HL-60/S4 (cell line): Measurements from ENCODE around the gene ALDH9A1.
"Not testable (repeated sequence)": the region's sequence is repeated elsewhere in the genome, so short reads cannot be mapped to it uniquely, and the experiment has no call there.

Experiments
- in situ Hi-C: fragments of 300-500 bp; cut with MboI; formaldehyde crosslinking; loops from 2 replicates; pipeline ENCODE4 v1.14.3; 2022; ENCODE audit warnings: low sequenced_read_pairs

Gene ALDH9A1

GRCh38 chr1:165697881-165698760, at the start of gene ALDH9A1:
Gene ALDH9A1 (minus strand): TSS chr1:165698562. CDS start chr1:165698558, 4 bp downstream.
- in situ Hi-C loops = no loop called here

GRCh38 chr1:165747632-165748447, 49.5 kb upstream of the ALDH9A1 start:
- in situ Hi-C loops = no loop called here

DNA sequence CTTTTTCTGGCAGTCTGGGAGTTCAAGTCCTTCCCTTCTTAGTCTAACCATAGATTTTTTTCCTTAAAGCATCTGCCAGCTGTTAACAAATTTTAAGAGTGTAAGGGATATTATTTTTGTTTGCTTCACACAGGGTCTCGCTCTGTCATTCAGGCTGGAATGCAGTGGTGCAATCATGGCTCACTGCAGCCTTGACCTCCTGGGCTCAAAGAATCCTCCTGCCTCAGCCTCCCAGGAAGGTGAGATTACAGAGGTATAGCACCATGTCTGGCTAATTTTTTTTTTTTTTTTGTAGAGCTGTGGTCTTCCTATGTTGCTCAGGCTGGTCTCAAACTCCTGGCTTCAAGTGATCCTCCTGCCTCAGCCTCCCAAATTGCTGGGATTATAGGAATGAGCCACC, 46.6 kb upstream of the ALDH9A1 start:
- in situ Hi-C loops = not testable (repeated sequence)

GRCh38 chr1:165742194-165742593, 43.8 kb upstream of the ALDH9A1 start:
- in situ Hi-C loops = no loop called here

- in situ Hi-C loops = no loop called here
Measured at GRCh38 chr1:165738794-165739193, 40.4 kb upstream of the ALDH9A1 start.

- in situ Hi-C loops = no loop called here
Measured at GRCh38 chr1:165737196-165737595, 38.8 kb upstream of the ALDH9A1 start.

GRCh38 chr1:165734906-165735305, 36.5 kb upstream of the ALDH9A1 start:
- in situ Hi-C loops = no loop called here

- in situ Hi-C loops = no loop called here
Measured at GRCh38 chr1:165726841-165727240, 28.5 kb upstream of the ALDH9A1 start.

- in situ Hi-C loops = no loop called here
Measured at GRCh38 chr1:165726169-165726568, 27.8 kb upstream of the ALDH9A1 start.

DNA sequence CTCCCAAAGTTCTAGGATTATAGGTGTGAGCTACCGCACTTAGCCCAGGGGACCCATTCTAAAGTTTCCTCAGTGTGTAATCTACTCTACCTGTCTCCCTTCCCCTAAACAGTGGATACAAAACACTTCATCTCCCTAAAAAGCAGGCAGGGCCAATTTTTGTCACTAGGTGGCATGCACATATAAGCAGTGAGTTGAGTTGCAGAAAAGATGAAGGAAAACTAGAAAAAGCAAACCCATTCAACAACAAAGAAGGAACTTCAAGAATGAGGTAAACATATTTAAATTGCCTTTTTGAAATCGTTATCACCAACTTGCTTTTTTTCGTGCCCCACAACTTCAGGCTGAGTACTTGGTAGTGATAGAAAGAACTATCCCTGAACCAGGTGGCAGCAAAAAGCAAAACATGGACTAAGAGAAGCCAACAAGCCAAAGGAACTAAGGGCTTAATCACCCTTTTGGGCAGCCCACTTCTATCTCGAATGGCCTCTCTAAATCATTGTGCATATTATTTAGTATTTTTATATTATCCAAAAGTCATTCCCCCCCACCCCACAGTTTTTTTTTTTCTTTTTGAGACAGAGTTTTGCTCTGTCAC, 19.7 kb upstream of the ALDH9A1 start:
- in situ Hi-C loops = loop anchor here (10.0 kb wide), 1 partner anchor 187 kb away; no protein-coding TSS in a partner anchor

GRCh38 chr1:165716265-165717051, 18.1 kb upstream of the ALDH9A1 start:
- in situ Hi-C loops = loop anchor here (10.0 kb wide), 1 partner anchor 188 kb away; no protein-coding TSS in a partner anchor

- in situ Hi-C loops = loop anchor here (10.0 kb wide), 1 partner anchor 192 kb away; no protein-coding TSS in a partner anchor
Measured at GRCh38 chr1:165712764-165713163, 14.4 kb upstream of the ALDH9A1 start.

DNA sequence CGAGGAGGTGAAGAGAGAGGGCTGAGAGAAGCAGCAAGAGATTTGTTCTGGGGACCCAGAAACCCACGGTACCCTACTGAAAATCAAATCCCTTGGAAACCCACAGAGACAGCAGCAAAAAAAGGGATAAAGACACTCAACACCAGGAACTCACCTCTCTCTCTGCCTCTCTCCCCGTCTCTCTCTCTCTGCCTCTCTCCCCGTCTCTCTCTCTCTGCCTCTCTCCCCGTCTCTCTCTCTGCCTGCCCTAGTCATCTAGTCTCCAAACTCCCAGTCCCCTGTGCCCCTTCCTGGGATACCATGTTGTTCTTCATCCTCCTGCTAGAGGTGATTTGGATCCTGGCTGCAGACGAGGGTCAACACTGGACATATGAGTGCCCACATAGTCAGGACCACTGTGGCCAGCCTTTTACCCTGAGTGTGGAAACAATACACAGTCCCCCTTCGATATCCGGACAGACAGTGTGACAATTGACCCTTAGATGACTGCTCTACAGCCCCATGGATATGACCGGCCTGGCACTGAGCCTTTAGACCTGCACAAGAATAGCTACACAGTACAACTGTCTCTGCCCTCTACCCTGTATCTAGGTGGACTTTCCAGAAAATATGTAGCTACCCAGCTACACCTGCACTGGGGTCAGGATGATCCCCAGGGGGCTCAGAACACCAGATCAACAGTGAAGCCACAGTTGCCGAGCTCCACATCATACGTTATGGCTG, 9.8 kb upstream of the ALDH9A1 start:
- in situ Hi-C loops = no loop called here

- in situ Hi-C loops = no loop called here
Measured at GRCh38 chr1:165703648-165704047, 5.3 kb upstream of the ALDH9A1 start.

GRCh38 chr1:165701922-165702321, 3.6 kb upstream of the ALDH9A1 start:
- in situ Hi-C loops = not testable (repeated sequence)

DNA sequence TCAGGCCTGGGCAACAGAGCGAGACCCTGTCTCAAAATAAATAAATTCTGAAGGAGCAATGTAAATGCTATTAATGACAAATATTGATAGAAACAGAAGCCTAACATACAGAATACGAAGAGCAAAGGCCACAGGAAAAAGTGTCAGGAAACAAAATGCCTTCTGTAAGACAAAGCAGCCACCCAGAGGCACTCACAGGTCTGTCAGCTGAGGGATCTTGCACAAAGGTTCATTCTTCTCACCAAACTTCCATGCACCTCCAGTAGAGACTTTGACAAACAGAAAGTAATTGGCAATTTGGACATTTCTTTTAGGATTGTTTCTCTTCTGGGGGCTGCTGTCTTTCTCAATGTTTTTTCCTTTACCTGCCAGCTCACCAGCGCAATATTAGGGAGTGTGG, 1.2 kb upstream of the ALDH9A1 start:
- in situ Hi-C loops = no loop called here

- in situ Hi-C loops = no loop called here
Measured at GRCh38 chr1:165698761-165699052, 345 bp upstream of the ALDH9A1 start.

DNA sequence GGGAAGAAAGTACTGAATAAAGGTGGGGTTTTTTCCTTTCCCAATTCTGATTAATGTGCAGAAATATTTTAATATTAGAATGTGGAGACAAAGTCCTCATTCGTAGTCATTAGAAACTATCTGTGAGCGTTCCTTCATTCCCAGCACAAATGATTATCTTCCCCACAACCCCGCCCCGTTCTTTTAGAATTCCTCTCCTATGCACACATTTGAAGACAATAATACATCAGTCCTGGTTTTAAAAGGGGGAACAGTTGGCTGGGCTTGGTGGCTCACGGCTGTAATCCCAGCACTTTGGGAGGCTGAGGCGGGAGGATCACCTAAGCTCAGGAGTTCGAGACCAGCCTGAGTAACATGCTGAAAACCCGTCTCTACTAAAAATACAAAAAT, 876 bp downstream of the ALDH9A1 start:
- in situ Hi-C loops = no loop called here

DNA sequence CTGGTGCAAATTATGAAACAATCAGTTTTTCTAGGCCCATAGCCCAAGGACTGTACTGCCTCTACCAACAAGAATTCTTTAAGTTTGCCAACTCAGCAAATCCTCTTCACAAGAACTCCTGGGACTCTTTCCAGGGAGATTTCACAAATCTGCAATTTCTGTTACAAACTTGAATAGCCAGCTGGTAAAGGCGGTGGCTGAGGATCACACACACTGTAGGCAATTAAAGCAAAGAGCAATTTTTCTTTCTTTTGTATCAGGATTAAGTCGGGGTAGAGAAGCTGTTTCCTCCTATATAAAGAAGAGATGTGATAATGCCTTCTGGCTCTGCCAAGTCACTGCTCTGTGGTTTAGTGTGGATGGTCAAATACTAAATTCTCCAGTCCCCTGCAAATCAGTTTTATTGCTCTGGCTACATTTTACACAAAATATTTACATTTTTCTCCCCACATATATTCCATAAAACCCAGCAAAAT, 1.7 kb downstream of the ALDH9A1 start:
- in situ Hi-C loops = no loop called here

- in situ Hi-C loops = no loop called here
Measured at GRCh38 chr1:165695031-165695430, 3.3 kb downstream of the ALDH9A1 start.
